H54 (cell line): ENCODE results near the gene CACNA1C.
A peak's percentile ranks its signal among the peaks of the same experiment; 100 is the strongest.

Experiments used
- DNase-seq: peaks from one replicate; pipeline ENCODE4 v3.0.0; 2011; ENCODE audit warnings: low spot score, mixed read lengths; ENCODE audit not compliant: insufficient read length
- FAIRE-seq: peaks from 3 replicates; lab custom pipeline; 2011; peaks lifted over from hg19 to GRCh38; lab: Jason Lieb, UNC
- POLR2A ChIP-seq: IDR thresholded peaks from 2 replicates; pipeline ENCODE4 v1.6.1; 2011; ENCODE audit warnings: low read depth, mild to moderate bottlenecking, low read length

Gene CACNA1C

DNA sequence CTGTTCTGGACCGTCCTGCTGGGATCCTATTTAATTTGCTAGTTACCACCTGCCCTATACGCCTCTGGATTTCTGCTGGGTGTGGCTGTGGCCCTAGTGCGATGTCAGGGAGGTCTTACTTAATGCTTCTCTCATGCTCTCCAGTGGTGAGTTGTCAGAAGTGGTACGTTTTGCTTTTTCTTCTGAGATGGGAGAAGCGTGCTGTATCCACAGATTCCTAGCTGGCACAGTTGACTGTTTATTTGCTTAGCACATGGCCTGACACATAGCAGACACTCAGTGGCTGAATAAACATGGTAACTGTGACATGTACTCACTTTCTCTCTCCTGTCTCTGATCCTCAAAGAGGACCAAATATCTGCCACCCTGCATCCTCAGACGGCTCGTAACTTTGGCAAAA is 107.3 kb downstream of the CACNA1C start:
- no peak for TF ChIP-seq POLR2A
- FAIRE-seq (no peak), DNase-seq (no peak)

DNA sequence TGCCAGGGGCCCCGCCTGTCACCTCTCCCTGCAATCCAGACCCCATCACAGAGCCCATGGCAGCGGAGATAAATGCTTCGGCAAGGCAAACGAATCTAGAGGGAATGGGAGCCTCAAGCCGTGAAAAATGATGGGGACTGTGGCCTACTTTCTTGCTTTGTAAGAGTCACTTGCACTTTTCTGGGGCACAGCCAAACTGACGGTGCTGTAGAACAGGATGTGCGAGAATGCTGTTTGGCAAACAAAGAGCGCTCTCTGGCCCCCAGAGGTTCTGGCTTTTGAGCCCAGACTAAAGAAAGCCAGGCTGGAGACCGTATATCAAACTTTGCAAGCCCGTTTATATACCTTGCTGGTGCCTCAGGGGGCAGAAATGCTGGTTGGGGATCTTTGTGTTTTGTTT is 108.7 kb downstream of the CACNA1C start:
- FAIRE-seq (no peak), DNase-seq (no peak)

DNA sequence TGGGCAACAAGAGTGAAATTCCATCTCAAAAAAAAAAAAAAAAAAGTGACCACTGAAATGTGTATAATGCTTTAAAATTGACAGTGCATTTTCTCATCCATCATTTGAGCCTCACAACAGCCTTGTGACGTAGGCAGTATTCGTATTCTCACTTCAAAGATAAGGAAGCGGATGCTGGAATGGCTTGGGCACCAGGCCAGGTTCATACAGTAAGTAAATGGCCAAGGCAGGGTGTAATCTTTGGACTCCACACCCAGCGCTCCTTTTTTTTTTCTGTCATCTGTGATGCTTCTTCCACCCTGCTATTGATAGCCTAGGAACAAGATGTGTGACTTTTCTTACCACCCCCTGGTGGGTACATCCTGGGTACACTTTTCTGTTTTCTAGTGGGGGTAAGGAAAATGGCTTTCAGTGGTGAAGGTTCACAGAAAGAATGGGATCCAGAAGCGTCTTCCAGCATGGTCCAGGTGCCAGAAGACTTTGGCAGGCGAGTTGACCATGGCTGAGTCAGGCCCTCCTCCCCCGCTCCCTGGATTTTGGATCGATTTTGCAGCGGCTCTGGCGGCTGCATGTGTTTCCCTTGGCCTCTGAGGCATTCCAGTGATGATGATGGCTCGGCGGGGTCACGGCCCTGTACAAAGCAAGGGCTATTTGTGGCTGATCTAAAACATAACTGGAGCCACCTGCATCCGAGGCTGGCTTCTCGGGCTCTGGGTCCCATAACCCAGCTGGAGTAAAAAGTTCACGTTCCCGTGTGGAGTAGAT is 110.6 kb downstream of the CACNA1C start:
- DNase-seq (peak; percentile 54), FAIRE-seq (peak; percentile 53)
- TF ChIP-seq POLR2A = no peak

More for the DNA sequence above, 108.7 kb downstream of the CACNA1C start:
- TF ChIP-seq POLR2A = no peak

- TF ChIP-seq POLR2A = no peak
- FAIRE-seq = no peak
- no peak for DNase-seq
Measured at GRCh38 chr12:2165021-2165420, 112.2 kb downstream of the CACNA1C start.

DNA sequence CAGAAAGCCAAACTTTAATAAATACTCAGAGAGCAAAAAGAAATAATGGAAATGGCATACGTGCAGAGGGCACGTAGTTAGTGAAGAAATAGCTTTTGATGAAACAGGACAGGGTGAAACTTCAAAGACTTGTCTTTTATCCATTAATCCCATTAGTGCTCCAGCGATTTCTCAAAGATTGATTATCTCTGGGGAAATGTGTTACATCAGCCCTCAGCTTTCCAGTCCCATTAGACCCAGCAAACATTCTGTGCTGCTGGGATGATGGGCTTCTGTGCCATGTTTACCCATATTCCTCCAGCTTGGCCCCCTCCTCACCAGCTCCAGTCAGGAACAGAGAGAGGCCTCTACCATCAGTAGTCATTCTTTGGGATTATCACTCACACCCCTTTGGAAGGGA is 113.1 kb downstream of the CACNA1C start:
- no peak for DNase-seq
- FAIRE-seq = no peak
- no peak for TF ChIP-seq POLR2A

DNA sequence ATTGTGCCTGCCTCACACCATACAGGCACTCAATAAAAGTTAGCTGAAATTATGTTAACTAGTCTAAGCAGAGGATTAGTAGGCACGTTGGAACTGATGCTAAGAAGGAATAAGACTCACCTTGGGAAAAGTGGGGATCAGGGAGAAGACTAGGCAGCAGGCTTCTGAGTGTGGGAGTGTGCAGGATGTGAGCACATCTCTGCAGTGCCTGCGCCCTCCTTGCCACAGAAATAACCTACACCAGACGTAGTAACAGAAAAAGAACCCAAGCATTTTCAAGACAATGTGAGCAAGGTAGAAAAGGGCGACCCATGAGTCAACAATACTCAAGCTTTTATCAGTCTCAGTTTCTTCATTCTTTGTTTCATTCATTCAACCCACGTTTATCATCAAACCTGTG is 113.9 kb downstream of the CACNA1C start:
- no peak for TF ChIP-seq POLR2A
- FAIRE-seq = no peak
- no peak for DNase-seq

DNA sequence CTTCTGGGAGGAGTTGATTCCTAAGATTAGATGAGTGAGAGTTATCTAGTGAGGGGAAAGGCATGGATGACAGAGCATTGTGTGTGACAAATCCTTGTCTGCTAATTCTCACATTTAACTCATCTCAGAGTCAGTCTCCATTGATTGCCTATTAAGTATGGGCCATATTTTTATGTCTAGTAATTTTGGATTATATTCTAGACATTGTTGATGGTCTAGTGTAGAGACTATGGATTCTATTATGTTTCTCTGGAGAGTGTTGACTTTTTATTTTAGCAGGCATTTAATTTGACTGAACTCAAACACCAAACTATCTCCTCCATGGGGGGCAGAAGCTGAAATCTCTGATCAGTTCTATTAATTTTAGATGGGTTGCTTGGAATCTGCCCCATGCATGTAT is 114.4 kb downstream of the CACNA1C start:
- no peak for DNase-seq
- no peak for TF ChIP-seq POLR2A
- FAIRE-seq = no peak

GRCh38 chr12:2168808-2169207 is 116.0 kb downstream of the CACNA1C start:
- TF ChIP-seq POLR2A = no peak
- FAIRE-seq (no peak), DNase-seq (peak; percentile 20)

DNA sequence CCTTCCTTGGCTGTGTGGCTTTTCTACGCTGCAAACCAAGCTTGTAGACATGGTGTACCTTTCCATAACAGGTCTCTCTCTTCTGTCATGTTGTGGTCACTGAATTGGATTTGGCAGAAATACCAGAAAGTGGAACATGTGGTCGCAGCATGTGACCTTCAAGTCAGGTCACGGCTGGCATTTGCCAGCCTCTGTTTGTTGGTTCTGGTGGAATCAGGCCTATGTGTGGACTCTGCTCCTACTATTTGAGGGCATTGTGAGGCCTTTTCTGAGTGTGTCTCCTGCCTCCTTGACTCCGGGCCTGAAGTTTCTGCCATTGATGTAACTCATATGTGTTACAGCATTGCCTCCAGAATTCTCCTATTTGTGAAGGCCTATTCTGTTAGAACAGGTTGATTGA is 116.7 kb downstream of the CACNA1C start:
- no peak for TF ChIP-seq POLR2A
- FAIRE-seq = no peak
- no peak for DNase-seq

DNA sequence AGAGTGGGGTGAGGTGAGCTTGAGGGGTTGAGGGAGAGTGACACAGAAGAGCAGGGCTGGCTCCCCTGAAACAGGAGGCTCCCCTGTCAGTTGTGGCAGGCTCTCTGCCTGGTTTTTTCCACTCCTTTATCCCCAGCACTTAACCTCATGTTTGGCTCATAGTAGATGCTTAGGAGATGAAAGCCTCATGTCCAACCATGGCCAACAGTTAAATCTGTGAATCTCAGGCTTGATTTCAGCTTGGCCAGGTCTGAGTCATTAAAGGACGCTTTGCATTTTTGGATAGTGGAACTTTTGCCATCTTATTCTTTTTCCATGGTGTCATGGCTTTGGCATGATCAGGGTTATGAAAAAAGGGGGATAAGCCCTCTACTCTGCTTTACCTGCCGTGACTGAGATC is 117.2 kb downstream of the CACNA1C start:
- no peak for DNase-seq
- FAIRE-seq = no peak
- TF ChIP-seq POLR2A = no peak

- DNase-seq (no peak), FAIRE-seq (no peak)
- no peak for TF ChIP-seq POLR2A
Measured at GRCh38 chr12:2170376-2170775, 117.6 kb downstream of the CACNA1C start.

DNA sequence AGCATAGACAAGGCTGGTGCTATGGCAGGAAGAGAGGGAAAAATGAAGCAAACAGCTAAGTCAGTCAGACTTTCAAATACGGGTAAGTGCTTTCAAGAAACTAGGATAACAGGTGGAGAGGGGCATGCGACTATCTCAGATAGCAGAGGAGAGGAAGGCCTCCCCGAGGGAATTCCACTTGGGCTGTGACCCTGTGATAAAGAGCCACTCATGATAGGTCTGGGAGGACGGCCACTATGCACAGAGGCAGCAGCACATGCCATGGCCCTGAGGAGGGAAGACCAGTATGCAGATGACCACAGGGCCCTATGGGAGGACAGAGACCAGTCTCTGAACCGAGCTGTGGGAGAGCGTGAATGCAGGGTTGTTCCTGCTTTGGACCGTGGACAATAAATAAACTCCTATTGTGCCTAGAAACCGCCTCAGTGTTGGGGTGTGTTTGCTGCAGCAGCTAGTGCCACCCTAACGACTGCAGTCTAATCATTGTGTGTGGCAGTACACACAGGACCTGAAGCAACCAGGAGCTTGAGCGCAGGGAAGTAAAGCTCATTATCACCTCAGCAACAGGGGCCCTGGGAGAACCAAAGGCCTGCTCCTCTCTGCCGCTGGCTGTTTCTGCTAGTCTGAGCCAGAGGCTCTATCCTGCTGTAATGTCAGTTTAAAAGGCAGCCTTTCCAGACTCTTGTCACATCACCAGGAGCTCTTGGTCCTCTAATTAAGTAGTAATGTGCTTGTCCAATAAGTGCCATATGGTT is 119.1 kb downstream of the CACNA1C start:
- no peak for DNase-seq
- TF ChIP-seq POLR2A = no peak
- no peak for FAIRE-seq

DNA sequence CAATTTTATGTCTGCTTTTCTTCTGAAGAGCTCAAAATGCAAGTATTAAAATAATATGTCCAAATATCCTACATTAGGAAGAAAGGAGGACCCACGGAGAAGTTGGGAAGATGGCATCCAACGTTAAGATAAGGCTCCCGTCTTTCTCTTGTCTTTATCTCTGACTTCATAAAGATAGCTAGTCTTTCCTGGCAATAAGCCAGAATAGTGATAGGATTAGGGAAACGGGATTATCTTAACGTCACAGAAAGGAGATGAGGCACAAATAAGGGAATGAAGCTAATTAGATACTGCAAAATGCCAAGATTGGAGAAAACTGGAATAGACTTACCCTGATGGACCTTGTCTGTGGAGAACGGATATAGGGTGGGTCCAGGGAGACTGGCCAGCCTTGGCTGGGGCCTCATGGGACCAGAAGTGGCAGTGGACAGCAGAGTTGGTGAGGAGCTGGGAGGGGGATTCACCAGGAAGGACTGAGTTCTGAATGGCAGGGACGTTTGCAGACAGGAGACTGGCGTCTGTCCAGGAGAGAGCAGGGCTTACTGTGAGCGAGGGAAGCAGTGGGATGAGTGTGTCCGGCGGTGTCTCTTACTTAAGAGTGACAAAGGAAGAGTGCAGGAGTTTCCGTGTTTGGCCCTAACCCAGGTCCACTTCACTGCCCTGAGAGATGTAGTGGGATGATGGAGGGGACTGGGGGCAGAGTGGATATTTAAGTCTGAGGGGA is 119.9 kb downstream of the CACNA1C start:
- DNase-seq (no peak), FAIRE-seq (no peak)
- no peak for TF ChIP-seq POLR2A

DNA sequence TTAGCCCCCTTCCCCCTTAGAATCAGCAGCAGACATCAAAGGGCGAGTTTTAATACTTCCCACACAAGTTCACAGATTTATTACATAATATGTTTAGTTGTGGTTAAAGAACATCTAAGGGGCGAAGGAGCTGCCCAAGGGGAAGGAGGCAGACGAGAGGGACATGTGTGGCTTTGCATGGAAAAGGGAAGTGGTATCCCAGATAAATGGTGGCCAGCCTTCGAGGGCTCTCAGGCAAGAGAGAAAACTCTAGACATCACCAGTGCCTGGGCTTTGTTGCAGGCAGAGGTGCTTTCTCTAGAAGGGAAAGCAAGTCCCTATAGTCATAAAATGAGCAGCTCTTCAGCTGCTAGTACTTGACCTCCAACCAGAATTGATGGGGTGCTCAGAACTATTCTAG is 121.2 kb downstream of the CACNA1C start:
- DNase-seq = no peak
- no peak for FAIRE-seq
- no peak for TF ChIP-seq POLR2A
